Stimulated activated CD4-positive, alpha-beta T cell treated with anti-CD3 and anti-CD28 coated beads, Interleukin-12 subunit alpha, Interleukin-12 subunit beta, amount 100 ng/mL, for 4 hours (primary cell): ENCODE results near the gene KCTD16.

Experiments
- DNase-seq: peaks from one replicate; pipeline ENCODE4 v3.0.0-alpha.2; 2020

The KCTD16 gene

DNA sequence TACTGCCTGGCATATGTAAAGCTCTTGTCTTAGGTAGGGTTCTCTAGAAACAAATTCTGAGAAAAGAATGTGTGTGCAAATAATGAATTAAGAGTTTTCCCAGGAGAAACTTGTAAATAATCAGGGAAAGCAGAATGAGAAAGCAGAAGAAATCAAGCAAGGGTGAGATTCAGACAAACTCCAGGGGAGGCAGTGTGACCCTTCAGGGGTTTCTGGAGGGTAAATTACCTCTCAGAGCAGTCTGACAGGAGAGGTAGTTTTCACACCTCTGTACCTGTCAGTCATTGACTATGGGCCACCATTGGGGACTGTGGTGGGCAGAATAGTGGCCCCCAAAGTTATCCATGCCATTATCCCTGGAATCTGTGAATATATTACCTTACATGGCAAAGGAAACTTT lies 124.6 kb downstream of the KCTD16 start:
- DNase-seq, result no peak

DNA sequence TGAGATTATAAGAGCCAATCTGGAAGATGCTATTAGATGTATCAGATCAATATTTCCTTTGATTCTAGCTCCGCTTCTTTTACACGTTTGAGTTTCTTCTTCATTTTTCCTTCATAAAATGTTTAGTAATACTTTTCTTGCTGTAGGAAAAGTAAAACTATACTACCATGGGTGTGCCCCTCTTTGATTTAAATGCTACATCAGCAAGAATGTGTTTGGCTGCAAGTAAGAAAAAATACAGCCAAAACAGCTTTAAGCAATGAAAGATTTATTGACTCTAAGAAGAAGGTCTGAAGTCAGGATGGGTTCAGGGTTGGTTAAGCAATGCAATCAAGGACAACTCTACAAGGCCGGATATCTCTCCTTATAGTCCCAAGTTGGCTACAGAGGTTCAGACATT lies 126.4 kb downstream of the KCTD16 start:
- no peak for DNase-seq

DNA sequence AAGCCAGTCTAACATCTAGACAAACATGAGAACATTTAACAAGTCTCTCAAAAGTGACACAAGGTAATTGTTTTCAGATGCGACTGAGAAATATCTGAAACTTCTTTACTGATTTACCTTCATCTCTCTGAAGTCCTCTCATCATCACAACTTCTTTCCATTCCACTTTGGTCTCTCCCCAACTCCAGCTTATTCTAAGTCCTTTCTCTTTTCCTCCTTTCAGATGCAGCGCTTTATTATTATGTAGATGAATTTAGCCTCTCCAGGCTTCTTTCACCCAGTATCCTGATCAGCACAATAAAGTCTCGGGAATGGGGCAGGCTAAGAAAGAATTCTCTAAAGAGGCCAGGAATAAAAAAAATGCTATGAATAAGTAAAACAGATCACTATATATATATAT lies 128.0 kb downstream of the KCTD16 start:
- no peak for DNase-seq

DNA sequence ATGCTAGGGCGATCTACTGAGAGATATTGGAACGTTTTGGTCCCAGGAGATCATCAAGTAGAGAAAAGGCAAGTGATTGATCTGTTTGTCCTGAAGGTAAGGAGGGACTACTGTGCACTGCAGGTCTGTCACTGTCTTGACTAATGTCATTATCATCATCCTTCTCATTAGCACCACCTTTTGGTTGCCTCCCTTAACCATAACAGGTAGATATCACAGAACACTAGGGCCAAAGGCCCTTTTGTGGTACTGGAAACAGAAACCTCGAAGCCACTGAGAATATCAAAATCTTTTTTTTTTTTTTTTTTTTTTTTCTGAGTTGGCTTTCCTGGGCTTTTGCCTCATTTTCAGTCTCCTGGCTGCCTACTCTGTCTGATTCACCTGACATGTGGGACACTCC lies 134.0 kb downstream of the KCTD16 start:
- no peak for DNase-seq

DNA sequence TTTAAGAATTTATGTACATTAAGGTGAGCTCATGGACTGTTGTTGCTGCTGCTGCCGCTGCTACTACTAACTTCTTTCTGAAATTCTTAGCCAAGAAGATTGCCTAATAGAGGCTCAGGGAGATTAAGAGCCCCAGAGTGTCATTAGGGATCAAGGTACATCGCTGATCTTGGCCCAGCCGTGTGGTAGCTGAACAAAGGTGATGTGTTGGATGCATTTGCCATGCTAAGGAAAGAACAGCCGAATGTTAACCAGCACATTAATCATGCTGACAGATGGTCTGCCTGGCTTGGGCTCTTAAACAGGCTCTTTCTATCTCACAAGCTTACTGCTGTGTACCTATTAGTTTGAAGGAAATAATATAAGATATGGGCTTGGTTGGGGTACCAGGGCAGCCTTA lies 137.1 kb downstream of the KCTD16 start:
- no peak for DNase-seq

DNA sequence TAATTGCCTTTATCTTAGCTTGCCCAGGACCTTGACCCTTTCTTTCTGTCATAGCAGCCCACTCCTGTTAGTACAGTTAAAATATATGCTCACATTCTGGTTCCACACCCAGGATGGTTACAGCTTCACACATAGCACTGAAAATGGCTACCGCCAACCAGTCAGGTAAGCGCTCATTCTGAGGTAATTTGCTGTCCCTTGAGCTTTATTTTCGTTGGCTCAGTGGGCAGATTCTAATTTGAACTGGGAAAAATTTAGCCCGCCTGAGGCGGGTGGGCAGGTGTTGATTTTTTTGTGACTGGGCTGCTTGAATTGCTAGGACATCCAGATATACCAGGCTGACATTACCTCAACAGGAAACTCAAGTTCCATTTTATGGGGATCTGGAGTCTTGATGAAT lies 137.5 kb downstream of the KCTD16 start:
- DNase-seq, result no peak

DNA sequence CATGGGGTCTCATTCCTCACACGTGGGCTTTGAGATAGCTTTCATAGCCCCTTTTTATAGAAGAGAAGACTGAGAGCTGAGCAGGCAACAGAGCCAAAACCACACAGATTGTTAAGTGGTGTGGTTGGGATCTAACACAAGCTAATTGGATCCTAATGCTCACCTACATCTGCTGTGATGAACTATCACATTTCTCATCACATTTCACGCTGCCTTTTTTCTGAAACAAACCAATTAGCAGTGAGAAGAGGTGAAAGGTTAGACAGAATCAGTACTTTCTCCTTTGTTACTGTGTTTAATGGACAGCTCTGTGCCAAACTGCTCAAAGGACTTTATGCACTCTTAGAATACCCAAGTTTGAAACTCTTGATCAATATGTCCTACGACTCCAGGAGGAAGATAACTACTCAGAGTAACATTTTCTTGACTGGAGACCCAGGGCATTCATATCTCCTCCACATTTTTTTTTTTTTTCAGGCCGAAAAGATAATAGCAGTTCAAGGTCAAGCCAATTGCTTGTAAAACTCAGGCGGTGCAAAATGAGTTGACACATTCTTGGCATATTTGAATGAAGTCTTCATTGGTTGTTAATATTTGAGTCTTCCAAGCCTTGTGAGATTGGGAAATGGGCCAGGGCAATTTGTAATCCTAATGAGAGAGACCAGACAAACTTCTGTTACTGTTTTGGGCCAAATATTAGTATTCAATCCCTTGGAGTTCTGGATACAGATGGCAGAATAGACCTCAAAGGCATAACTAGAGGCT lies 138.4 kb downstream of the KCTD16 start:
- no peak for DNase-seq

DNA sequence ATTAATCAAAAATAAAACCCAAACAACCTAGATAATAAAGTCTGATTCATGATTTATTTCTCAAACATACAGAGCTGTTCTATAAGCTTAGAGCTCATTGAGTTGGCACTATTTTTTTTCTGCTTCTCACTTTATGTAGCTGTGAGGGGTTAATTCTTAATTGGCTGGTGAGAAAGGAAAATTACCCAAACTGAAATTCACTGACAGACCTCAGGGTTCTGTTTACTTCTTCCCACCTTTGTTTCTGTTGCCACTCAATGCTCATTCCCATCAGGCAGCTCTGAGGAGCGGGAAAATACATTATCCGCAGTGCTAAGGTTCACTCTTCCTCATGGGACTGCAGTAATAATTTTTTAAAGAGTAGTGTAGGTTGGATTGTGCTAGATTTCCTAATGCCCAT lies 139.9 kb downstream of the KCTD16 start:
- no peak for DNase-seq

DNA sequence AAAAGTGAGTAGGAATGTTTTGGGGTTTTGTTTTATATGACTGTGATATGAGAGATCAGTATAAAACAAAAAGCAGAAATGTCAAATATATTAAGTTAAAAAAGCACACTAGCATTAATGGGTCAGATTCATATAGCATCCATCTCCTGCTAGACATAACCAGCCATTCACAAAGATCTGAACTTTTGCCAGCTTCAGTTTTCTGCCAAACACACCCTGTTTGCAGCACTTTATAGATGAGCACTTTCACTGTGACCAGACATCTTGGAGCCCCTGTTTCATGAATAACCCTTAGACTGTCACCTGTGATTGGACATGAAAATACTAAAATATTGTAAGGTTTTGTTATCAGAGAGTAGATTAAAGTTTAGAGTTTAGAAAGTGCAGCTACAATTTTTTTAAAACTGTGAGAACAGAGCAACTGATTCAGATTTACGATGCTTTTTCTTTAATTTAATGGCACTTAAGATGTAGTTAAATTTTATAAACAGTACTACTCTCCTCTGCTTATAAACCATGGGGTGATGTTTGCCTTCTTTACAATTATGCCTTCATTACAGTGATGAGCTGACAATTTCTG lies 142.6 kb downstream of the KCTD16 start:
- no peak for DNase-seq

DNA sequence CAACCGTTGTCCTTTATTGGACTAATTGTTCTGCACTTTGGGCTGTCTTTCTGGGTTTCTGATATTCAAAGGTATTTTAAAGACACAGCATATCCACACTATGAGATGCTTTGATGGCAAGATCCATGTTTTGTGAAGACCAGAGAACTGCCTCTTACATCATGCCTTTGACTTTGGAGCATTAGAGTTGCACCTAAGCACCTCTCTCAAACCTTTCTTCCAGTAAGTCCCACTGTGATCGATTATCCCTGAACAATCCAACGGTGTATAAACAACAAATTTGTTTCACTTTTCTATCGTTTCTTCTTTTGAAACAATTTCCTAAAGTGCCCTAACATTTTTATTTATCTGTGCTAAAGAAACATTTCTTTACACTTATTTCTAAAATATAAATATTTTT lies 144.4 kb downstream of the KCTD16 start:
- DNase-seq, result no peak

DNA sequence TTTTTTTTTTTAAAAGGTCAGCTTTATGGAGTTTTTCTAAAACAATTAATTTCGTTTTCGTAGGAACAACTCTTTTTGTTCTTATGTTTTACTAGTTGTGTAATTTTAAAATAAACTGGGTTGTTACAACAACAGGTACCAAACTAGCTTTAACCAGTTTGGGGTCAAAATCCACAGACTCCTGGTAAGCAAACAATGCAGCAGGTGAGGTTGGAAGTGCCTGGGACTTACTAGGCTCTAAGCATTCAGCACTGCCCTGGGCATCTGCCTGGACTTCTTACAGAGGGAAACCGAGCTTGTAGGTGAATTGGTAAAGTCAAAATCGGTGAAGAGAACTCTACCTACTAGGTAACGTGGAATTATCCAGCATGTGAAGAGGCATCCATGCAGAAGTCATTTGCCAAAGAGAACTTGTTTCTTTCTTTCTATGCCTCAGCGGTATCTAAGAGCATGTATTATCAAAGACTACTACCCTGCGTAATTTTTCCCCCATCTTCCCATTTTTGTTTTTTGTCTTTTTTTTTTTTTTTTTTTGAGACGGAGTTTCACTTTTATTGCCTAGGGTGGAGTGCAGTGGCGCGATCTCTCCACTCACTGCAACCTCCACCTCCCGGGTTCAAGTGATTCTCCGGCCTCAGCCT lies 145.4 kb downstream of the KCTD16 start:
- DNase-seq, result no peak

DNA sequence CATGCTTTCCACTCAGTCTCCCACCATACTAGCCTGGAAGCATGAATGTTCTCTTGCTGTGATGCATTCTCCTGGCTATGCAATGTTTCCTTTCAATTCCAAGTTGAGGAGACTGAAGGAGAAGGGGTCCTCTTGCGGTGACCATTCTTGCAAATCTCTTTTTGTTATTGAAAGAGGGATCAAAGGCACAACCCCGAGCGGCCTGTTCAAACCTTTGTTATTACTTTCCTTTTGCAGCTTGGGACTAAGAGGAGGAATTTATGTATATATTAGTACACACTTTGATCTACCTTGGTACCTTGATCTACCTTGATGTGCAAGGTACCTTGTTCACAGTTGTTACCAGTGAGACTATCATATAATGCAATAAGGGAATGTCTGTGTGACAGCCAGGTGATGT lies 147.3 kb downstream of the KCTD16 start:
- DNase-seq, result no peak

DNA sequence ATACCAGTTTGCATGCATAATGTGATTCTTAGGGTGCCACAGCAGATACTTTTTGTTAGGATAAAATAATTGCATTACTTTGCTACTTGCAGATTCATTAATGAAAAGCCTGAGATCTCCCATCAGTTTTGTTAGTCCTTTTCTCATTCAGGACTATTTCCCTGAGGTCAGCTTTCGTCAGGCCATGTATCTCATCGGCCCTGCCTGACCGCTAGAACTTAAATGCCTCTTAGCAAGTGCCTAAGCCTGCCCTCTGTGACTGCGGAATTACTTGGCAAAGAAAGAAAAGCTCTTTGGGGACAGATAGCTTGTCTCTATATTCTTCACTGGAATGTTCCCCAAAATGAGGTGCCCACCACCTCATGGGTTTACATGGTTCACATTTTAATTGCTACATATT lies 147.8 kb downstream of the KCTD16 start:
- DNase-seq, result no peak

DNA sequence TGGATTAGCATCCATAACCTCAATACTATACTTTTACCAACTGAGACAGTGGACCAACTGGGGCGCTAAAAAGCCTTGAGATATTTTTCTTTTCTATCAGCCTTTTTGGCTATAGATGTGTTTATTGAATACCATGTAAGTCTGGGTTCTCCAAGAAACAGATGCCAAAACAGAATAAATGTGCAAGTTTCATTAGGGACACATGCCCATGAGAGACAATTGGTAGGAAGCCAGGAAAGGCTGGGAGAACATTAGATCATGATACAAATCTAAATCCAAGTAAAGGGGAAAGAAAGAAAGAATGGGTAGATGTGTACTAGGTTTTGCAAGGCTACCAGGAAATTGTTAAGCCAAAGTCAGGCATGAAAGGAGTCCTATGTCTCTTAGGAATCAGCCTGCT lies 152.5 kb downstream of the KCTD16 start:
- DNase-seq, result no peak

DNA sequence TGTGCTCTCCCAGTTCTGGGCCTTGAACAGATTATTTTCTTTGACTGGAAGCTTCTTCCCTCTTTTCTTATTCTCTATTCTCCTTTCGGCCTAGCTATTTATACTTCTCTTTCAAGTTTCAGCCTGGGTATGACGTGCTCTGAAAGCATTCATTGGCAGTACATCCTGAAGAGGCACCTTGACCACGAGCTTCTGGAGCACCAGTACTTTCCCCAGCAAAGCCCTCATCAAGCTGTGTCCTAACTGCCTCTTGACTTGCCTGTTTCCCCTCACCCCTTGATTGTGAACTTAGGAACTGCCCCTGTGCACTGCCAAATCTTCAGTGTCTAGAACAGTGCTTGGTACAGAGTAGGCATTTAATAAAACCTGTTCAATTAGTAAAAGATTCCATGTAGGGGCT lies 154.9 kb downstream of the KCTD16 start:
- DNase-seq, result no peak

DNA sequence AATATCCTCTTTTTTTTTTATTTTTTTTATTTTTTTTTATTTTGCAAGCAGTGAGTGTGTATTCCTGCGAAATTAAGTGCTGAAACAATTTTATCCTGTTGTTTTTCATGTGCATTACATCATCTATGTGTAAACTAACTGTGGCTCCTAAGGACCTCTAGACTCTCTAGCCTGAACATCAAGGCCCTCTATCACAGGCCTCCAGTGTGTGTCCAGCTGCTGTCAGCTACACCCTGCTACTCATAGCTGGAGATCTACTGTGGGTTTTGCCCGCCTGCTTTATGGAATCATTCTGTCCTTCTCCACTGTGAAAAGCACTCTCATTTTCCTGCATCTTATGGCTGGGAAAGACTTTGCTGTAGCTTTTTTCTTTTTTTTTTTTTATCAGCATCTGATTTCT lies 157.8 kb downstream of the KCTD16 start:
- DNase-seq, result no peak

DNA sequence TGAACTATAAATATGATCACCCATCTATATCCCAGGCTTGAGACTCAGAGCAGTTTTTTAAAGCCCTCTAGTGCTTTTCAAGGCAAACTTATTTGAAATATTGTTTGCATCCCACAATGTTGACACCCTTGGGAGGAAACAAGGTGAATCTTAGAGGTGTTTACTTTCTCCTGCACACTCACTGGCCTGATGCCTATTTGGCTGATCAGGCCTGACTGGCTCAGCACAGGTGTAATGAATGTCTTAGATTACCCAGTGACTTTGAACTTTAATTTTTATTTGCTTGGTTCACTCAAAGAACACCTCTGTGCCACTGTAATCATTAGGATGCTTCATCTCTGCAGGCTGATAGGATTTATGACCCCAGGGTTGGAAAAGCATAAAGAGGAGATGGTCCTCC lies 158.3 kb downstream of the KCTD16 start:
- no peak for DNase-seq

DNA sequence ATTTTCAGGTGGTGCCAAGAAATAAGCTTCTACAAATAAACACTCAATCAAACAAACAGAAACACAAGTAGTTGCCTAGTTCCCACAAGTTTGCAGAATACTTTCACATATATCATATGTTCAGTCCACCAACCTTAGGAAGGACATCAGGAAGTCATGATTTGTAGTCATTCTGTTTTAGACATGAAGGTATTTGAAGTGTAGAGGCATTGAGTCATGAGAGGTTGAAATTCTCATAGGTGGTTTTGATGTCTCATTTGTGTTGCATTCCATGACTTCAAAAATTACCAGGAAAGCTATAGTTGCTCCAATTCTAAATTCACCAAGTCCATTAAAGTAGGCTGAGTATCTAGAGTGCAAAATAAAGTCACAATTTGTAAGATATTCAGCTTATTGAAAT lies 159.0 kb downstream of the KCTD16 start:
- DNase-seq, result no peak

DNA sequence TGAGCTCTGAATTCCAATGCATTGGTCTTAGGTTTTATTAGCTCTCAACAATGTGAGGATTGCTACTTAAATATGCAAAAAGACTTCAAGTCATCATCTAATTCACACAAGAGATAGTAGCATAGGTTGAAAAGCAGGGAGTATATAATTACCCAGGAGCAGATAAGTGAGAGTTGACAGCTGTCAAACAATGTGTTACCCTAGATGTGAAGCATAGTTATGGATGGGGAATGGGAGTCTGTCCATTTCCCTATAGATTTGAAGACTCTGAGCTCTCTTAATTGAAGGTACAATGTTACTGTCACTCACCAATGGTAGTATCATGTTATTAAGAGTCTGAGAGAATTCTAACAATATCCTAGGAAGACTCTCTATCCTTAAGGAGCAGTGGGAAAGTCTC lies 160.7 kb downstream of the KCTD16 start:
- no peak for DNase-seq

DNA sequence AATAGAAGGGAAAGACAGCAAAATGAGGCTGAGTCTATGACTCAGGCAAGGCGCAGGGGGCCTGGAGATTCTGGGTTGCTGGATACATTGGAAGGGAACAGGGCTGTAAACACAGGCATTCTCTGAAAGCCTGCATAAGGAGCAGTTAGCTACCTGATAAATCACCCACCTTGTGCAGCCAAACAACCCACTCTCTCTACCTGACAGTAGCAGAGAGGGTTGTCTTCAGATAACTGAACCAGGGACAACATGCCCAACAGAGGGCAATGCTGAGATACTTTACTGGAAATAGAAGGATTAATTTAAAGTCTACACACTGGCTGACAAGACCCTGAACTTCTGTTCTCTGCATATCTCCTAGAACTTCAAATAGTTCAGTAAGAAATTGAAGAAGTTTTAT lies 161.6 kb downstream of the KCTD16 start:
- no peak for DNase-seq

DNA sequence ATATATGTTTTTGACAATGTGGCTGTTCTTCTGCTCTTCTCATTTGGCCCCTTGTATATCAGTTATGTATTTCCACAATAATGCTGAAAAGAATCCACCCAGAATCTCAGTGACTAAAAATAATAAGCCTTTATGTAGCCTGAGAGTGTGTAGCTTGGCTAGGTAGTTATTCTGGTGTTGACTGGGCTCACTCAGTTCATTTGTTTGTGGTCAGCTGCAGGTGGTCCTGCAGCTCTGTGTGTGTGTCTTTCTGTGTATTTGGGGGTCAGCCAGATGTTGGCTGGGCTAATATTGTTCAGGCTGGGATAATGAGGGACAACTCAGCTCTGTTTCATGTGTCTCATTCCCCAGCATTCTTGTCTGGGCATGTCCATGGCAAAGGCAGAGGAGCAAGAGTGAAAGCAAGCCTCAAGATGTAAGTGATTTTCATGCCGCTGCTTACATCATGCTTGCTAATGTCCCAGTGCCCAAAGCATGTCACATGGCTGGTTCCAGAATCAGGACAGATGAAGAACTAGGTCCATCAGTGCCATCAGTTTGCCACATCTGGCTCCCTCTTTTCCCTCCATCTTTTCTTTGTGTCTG lies 162.8 kb downstream of the KCTD16 start:
- no peak for DNase-seq

DNA sequence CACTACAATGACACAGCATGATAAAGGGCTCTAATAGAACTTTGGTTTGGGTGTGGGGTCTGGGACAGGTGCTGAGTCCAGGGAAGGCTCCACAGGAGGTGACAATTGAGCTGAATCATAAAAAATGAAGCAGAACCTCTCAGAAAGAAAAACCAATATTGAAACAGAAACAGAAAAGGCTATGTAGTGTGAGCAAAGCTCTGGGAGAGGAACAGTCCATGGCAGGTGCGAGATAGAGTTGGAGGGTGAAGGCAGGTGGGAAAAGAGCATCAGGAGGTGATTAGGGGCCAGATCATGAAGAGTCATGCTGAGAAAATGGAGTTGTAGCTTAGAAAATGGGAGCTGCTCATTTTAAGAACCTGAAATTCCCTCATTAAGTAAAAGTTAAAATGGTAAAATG lies 164.9 kb downstream of the KCTD16 start:
- DNase-seq, result no peak

DNA sequence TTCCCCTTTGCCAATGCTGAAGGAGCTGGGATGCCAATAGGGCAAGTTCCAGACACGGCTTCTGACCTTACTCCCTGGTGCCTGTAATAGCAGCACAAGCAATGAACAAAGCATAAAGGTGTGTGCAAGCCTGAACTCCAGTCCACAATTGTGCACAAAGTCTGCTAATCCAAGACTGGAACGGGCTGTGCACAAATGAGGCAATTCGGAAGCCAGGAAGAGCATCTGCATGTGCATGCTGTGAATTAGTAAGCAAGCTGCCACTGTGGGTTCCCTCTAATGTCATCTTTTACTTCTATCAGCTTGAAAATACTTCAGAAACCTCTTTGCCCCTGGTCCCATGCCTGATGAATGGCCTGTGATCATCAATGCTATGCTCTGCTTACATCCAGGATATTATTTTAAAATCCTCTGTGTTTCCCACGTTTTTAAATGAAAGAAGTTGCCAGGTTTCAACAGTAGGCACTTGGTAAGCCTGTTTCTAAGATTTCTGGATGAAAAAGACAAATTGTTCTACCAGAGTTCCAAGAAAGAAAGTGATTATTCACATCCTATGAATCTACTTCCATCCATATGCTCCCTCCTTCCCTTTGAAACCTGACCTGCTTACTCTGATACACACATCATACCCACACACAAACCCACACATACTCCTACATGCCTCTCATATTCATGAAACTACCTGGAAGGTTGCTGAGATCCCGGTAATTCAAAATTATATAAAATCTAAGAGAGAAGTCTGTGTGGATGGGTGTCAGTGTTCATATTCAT lies 165.7 kb downstream of the KCTD16 start:
- no peak for DNase-seq

DNA sequence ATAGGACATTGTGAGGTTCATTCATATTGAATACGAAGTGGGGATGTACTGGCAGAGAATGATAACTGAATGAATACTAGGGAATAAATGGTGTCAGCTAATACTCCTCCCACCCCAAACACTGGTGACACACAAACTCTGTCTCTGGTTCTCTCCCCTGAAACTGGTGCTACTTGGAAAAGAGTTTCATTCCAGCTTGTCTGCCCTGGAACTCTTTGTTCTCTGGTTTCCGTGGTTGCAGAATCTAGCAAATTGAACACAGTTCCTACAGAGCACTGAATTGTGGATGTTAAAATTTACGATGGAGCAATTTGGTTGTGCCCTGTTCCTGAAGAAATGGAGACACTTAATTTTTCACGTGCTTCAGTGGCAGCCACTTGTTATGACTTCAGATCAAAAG lies 181.7 kb downstream of the KCTD16 start:
- DNase-seq, result no peak
